H7 (cell line): Measurements from ENCODE around the gene CHSY3. TPM values are rescaled to one million over a fixed set of nuclear protein-coding genes. Genes with fewer than 3 reads are reported as not detected.

Experiments
- DNase-seq: peaks from one replicate; pipeline ENCODE4 v3.0.0; 2012
- H3K27me3 ChIP-seq: 2 replicates; pipeline ENCODE4 v1.6.0; 2011; ENCODE audit warnings: mild to moderate bottlenecking, low read length; ENCODE audit not compliant: control insufficient read depth, insufficient read depth
- H3K36me3 ChIP-seq: replicated peaks from 2 replicates; pipeline ENCODE4 v1.5.1; 2011; ENCODE audit warnings: low read length; ENCODE audit not compliant: control insufficient read depth, insufficient read depth
- H3K4me3 ChIP-seq: 2 replicates; pipeline ENCODE4 v1.5.1; 2011; ENCODE audit warnings: low read depth, mild to moderate bottlenecking, control low read depth, low read length, moderate library complexity; ENCODE audit not compliant: insufficient read depth
- total RNA-seq: library from RNA; depleted of rRNA; stranded (reverse); fragments of >200 nt; shearing (Covaris generic); gene quantifications from 2 replicates; pipeline ENCODE4 v1.2.3, GENCODE V29; 2014

The CHSY3 gene
- total RNA-seq, 1 experiment from 2014 or later = 0.55 TPM

GRCh38 chr5:130066644-130067043 is 162.4 kb downstream of the CHSY3 start:
- DNase-seq = no peak
- H3K4me3 ChIP-seq = no peak overlapping the region
- no peaks in the 10 kb centered on the region for H3K27me3 ChIP-seq
- H3K36me3 ChIP-seq = no peaks in the 10 kb centered on the region

- Histone ChIP-seq H3K4me3 (no peak overlapping the region), H3K27me3 (no peaks in the 10 kb centered on the region), H3K36me3 (no peaks in the 10 kb centered on the region)
- no peak for DNase-seq
Measured at GRCh38 chr5:130067364-130067763, 163.1 kb downstream of the CHSY3 start.

- H3K4me3 ChIP-seq = no peak overlapping the region
- H3K36me3 ChIP-seq = no peaks in the 10 kb centered on the region
- H3K27me3 ChIP-seq = no peaks in the 10 kb centered on the region
- no peak for DNase-seq
Measured at GRCh38 chr5:130068101-130068500, 163.8 kb downstream of the CHSY3 start.

GRCh38 chr5:130068988-130069387 is 164.7 kb downstream of the CHSY3 start:
- no peak overlapping the region for H3K4me3 ChIP-seq
- H3K36me3 ChIP-seq = no peaks in the 10 kb centered on the region
- no peaks in the 10 kb centered on the region for H3K27me3 ChIP-seq
- DNase-seq = no peak

GRCh38 chr5:130074820-130075219 is 170.6 kb downstream of the CHSY3 start:
- Histone ChIP-seq H3K4me3 (no peak overlapping the region), H3K36me3 (no peaks in the 10 kb centered on the region), H3K27me3 (no peaks in the 10 kb centered on the region)
- no peak for DNase-seq

- DNase-seq = no peak
- H3K36me3 ChIP-seq = no peaks in the 10 kb centered on the region
- H3K4me3 ChIP-seq = no peak overlapping the region
- H3K27me3 ChIP-seq = no peaks in the 10 kb centered on the region
Measured at GRCh38 chr5:130077007-130077406, 172.7 kb downstream of the CHSY3 start.

- H3K27me3 ChIP-seq = no peaks in the 10 kb centered on the region
- no peaks in the 10 kb centered on the region for H3K36me3 ChIP-seq
- no peak for DNase-seq
- no peak overlapping the region for H3K4me3 ChIP-seq
Measured at GRCh38 chr5:130078661-130079060, 174.4 kb downstream of the CHSY3 start.

- no peaks in the 10 kb centered on the region for H3K27me3 ChIP-seq
- no peaks in the 10 kb centered on the region for H3K36me3 ChIP-seq
- DNase-seq = no peak
- no peak overlapping the region for H3K4me3 ChIP-seq
Measured at GRCh38 chr5:130090569-130091270, 186.5 kb downstream of the CHSY3 start.

GRCh38 chr5:130092991-130093390 is 188.7 kb downstream of the CHSY3 start:
- Histone ChIP-seq H3K27me3 (no peaks in the 10 kb centered on the region), H3K4me3 (no peak overlapping the region), H3K36me3 (no peaks in the 10 kb centered on the region)
- DNase-seq = no peak

GRCh38 chr5:130096483-130096882 is 192.2 kb downstream of the CHSY3 start:
- Histone ChIP-seq H3K4me3 (no peak overlapping the region), H3K27me3 (no peaks in the 10 kb centered on the region), H3K36me3 (no peaks in the 10 kb centered on the region)
- no peak for DNase-seq

- Histone ChIP-seq H3K36me3 (no peaks in the 10 kb centered on the region), H3K4me3 (no peak overlapping the region), H3K27me3 (no peaks in the 10 kb centered on the region)
- no peak for DNase-seq
Measured at GRCh38 chr5:130099008-130099407, 194.7 kb downstream of the CHSY3 start.

- no peaks in the 10 kb centered on the region for H3K36me3 ChIP-seq
- H3K4me3 ChIP-seq = no peak overlapping the region
- H3K27me3 ChIP-seq = no peaks in the 10 kb centered on the region
- DNase-seq = no peak
Measured at GRCh38 chr5:130102375-130102774, 198.1 kb downstream of the CHSY3 start.

GRCh38 chr5:130102960-130103359 is 198.7 kb downstream of the CHSY3 start:
- no peak for DNase-seq

GRCh38 chr5:130104895-130105688 is 200.8 kb downstream of the CHSY3 start:
- no peak for DNase-seq
- no peak overlapping the region for H3K4me3 ChIP-seq
- H3K36me3 ChIP-seq = no peaks in the 10 kb centered on the region
- no peaks in the 10 kb centered on the region for H3K27me3 ChIP-seq

More at GRCh38 chr5:130102960-130103359, 198.7 kb downstream of the CHSY3 start:
- Histone ChIP-seq H3K36me3 (no peaks in the 10 kb centered on the region), H3K4me3 (no peak overlapping the region), H3K27me3 (no peaks in the 10 kb centered on the region)

GRCh38 chr5:130106480-130106879 is 202.2 kb downstream of the CHSY3 start:
- Histone ChIP-seq H3K4me3 (no peak overlapping the region), H3K27me3 (no peaks in the 10 kb centered on the region), H3K36me3 (no peaks in the 10 kb centered on the region)
- no peak for DNase-seq
